Kidney capillary endothelial cell (primary cell): ENCODE measurements around the gene SPNS3.

ENCODE experiments used
- DNase-seq: peaks from one replicate; pipeline ENCODE4 v3.0.0-alpha.2; 2018; ENCODE audit warnings: low spot score

SPNS3 gene

DNA sequence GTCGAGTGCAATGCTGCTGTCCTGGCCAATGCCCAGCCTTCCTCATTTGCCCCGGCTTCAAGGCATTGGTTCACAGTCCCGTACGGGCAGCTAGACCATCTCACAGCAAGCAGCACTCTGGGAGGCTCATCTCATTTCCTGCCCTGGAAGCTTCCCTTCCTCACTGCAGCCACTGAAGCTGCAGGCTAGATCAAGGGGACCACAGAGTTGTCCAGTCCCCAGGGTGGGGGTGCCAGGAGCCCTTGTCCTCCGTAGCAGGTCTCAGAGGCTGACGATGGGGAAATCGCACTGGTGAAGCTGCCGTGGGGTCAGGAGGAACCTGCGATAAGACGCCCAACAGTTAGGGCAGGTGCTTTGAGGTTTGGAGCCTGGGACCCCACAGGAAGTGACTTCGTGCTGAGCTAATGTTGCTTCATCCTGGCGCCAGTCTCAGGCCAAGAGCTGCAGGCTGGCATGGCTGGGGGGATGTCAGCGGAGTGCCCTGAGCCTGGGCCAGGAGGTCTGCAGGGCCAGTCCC is at the start of gene SPNS3:
SPNS3 (plus strand) TSS at position 426 of the 517 bp plus-strand sequence; CDS start at position 454, 28 bp downstream.
- peak; percentile 76 for DNase-seq

DNA sequence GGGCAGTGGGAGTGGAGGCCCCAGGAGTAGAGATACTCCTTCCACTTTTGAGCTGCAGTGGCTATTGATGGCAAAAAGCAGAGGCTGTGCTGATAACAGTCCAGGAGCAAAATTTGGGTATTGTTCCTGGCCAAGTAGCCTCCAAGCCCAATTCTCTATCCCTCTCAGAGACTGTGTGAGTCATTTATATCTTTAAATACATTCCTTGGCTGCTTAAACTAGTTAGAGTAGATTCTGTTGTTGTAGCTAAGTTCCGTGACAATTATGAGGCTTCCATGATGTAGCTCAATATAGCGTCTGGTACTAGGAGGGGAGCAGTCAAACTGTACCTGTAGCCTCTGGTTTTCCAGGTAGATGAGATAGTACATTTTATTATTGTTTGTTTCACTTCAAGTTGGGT is 47.3 kb upstream of the SPNS3 start:
- DNase-seq: no peak

DNA sequence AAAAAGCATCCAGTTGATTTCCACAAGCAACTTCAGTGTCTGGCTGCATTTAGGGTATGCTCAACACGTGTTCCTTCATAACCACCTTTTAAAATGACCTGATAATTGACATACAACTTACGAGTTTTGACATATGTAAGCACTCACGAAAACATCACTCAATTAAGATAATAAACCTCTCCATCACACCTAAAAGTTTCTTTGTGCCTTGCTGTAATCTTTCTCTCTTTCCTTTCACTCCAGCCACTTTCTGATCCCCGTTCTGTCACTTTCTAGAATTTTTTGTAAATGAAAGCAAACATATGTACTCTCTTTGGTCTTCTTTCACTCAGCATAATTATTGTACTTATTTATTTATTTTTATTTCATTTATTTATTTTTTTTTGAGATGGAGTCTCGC is 46.6 kb upstream of the SPNS3 start:
- no peak for DNase-seq

DNA sequence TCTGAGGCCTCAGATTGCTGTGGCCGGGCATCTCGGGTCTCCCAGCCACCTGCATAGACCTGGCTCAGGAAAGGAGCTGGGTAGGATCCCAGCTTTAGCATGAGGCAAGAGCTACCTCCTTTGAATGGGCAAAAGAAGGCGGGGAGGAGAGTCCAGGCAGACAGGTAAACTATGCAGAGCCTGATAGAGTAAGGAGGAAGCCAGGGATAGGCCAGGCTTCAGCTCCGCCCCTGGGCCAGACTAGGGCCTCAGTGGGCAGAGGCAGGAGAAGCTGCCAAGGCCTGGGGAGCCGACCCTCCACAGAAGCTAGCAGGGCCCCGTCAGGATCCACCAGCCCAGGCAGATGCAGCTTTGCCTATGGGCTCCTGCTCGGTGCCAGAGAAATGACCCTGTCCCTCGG is 44.7 kb upstream of the SPNS3 start:
- DNase-seq: no peak

DNA sequence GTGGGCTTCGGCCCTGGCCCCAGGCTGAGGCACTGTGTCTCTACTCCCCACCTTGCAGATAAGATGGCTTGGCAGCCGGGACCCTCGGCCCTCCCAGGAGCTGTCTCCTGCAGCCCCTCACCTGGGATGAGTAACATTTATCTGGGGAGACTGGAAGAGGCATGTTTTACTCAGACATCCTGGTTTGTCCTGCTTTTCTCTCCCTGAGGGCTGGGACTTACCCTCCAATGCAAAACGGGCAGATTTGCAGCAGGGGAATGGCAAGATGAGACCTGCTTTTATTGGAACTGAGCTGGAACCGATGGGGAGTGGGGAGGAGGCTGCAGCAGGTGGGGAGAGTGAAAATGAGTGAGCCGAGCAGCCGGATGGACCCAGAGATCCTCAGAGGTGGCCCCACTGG is 39.9 kb upstream of the SPNS3 start:
- DNase-seq: no peak

DNA sequence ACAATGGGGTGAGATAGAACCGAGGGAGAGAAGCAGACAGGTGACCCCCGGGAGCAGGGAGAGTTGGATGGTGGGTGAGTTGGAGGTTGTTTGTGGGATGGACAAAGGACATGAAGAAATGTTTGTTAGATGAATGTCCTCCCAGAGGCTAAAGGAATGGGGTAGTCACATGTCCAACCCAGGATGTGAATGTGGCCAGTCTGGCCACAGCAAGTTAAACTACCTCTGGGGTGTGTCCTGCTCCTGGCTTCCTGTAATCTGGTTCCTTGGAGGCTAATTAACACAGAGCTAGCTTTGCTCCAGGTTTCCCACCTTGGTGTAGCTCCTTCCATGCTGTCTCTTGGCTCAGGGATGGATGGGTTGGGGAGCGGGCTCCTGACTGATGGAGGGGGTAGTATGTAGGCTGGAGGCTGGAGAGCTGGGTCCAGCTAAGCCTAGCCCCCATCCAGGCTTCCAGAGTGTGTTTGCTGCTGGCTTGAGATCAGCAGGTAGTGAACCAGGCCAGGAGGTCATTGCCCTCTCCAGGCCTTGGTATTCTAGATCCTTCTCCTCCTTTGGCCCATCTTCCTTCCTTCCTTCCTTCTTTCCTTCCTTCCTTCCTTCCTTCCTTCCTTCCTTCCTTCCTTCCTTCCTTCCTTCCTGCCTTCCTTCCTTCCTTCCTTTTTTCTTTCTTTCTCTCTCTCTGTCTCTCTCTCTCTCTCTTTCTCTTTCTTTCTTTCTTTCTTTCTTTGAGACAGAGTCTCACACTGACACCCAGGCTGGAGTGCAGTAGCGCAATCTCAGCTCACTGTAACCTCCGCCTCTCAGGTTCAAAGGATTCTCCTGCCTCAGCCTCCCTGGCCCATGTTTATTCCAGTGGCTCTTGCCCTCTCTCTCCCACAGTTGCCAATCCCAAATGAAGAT is 39.3 kb upstream of the SPNS3 start:
- DNase-seq: no peak

DNA sequence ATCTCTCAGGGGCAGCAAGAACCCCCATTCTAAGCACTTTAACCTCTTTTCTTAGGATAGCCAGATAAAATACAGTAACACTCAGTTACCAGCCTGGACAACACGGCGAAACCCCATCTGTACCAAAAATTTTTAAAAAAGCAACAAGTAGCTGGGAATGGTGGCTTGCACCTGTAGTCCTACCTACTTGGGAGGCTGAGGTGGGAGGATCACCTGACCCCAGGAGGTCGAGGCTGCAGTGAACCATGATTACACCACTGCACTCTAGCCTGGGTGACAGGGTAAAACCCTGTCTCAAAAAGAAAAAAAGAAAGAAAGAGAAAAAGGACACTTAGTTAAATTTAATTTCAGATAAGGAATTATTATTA is 38.6 kb upstream of the SPNS3 start:
- DNase-seq: no peak

DNA sequence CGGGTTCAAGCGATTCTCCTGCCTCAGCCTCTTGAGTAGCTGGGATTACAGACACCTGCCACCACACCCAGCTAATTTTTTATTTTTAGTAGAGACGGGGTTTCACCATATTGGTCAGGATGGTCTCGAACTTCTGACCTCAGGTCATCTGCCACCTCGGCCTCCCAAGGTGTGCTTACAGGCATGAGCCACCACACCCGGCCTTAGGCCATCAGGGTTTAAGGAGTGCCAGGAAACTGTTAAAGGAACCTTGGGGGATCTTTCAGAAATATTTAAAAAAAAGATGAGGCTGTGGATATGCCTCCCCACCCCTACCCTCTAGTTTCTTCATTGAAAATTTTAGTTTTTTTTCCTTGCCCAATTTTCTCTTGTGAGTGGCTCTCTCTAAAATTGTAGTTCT is 35.9 kb upstream of the SPNS3 start:
- DNase-seq: no peak

DNA sequence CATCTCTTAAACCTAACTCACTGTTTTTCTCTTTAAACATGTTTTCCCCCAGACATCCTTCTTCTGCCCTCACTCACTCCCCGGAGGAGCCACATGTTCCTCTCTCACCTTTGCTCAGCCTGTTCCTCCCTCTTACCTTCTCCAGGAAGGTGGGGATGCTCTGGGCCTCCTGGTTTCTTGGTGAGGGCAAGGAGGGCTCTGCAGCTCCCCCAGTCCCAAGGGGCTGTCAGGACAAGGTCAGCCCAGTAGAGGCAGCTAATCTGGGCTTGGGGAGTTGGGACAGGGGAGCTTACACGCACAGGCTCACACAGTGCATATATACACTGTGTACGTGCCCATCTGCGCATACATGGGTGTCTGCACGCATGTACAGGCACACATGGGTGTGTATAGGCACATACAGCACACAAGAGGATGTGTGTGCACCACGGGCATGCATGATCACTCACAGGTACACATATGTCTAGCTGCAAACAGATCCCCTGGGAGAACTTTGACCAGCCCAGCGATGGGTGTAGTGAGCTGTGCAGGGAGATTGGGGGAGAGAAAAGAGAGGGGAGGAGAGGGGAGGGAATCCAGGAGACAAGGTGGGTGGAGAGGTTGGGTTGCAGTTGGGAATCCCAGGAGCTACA is 28.6 kb upstream of the SPNS3 start:
- no peak for DNase-seq

DNA sequence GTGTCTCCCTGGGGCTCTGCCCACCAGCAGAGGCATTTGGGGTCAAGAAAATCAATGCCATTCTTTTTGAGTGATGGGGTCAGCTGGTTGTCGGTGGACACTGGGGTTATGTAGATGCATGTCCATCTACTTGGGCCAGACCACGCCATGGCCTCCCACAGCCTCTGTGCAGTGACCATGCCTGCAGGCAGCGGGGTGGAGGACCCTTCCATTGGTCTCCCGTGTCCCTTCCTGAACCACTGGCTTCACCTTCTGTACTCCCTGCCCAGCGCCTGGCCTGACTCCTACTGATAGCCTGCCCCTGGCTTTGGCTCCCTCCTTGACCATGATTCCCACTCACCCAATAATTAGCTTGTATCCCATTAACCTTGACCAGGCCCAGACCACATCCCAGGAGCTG is 28.0 kb upstream of the SPNS3 start:
- no peak for DNase-seq

- DNase-seq: no peak
Observed at GRCh38 chr17:4406386-4406785, 27.4 kb upstream of the SPNS3 start.

DNA sequence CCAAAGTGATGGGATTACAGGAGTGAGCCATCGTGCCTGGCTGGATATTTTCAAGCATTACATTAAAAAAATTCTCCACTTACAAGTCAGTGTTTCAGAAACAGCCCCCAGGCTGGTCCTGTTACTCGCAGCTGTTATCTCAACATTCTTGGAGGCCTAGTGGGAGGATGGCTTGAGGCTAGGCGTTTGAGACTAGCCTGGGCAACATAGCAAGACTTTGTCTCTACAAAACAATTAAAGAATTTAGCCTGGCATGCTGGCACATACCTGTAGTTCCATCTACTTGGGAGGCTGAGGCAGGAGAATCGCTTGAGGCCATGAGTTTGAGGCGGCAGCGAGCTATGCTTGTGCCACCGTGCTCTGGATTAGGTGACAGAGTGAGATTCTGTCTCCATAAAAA is 26.5 kb upstream of the SPNS3 start:
- DNase-seq: no peak

GRCh38 chr17:4407851-4408250 is 25.9 kb upstream of the SPNS3 start:
- no peak for DNase-seq

- no peak for DNase-seq
Observed at GRCh38 chr17:4409659-4410058, 24.1 kb upstream of the SPNS3 start.

DNA sequence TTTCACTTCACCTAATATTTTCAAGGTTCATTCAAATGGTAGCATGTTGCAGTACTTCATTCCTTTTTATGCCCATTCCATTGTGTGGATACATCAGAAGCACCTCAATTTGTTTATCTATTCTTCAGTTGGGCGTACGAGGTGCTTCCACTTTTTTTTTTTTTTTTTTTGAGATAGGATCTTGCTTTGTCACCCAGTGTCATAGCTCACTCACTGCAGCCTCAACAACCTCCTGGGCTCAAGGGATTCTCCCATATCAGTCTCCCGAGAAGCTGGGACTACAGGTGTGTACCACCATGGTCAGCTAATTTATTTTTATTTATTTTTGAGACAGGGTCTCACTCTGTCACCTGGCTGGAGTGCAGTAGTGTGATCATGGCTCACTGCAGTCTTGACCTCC is 22.5 kb upstream of the SPNS3 start:
- no peak for DNase-seq

DNA sequence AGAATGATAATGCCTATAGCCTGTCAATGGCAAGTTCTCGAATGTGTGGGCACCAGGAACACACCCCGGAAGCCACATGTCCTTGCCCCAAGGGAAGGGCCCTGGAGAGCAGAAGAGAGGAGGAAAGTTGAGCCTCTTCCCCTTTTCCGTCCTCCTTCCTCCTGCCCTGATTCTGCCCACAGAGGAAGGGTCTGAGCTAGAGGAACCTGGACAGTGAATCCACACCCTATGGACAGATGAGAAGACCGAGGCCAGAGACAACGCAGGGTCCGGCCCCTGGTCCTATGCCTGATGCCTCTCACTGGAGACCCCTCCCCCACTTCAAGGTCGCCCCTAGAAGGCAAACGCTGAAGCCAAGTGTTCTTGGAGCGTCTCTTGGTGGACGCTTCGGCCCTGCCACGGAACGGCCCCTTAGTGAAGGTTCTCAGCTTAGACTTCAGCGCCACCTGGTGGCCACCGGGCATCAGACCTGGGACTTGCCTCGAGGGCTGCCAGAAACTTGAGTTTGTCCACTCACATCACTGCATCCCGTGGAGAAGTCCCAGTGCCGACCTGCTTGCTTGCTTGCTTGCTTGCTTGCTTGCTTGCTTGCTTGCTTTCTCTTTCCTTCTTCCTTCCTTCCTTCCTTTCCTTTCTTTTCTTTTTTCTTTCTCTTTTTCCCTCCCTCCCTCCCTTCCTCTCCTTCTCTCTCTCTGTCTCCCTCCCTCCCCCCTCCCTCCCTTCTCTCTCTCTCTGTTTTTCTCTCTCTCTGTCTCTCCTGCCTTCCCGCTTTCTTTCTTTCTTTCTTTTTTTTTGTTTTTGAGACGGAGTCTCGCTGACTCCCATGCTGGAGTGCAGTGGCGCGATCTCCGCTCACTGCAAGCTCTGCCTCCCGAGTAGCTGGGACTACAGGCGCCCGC is 20.6 kb upstream of the SPNS3 start:
- DNase-seq: peak; percentile 78

- DNase-seq: no peak
Observed at GRCh38 chr17:4417129-4417667, 16.5 kb upstream of the SPNS3 start.

DNA sequence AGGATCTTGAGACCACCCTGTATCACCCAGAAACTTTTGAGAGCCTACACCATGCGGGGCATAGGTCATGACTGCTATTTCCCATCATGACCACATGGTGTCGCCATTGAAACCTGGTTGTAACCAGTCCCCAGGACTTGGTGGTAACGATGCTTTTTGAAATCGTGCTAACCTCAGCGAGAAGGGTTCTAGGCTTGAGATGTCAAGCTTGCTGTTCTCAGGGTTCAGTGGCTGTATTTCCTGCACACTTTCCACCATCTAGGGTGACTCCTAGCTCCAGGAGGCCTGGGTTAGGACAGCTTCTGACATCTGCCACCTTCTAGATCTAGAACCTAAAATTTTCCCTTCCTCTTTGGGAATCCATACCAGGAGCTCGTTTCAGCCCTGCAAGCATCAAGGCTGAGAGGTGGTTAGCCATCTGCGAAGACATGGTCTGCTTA is 13.0 kb upstream of the SPNS3 start:
- DNase-seq: peak; percentile 83

DNA sequence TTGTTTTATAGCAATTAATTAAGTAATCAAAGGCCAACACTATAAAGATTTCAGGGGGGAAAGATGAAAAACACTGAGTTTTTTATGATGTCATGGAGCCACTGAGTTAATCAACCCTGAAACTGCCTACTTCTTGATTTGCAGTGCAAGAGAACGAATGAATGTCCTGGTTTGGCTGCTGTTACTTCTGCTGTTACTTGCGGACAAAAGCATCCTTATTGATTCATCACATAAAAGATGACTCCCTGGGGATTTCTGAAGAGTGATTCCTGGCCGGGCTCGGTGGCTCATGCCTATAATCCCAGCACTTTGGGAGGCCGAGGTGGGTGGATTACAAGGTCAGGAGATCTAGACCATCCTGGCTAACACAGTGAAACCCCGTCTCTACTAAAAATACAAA is 10.9 kb upstream of the SPNS3 start:
- DNase-seq: no peak

GRCh38 chr17:4425398-4425797 is 8.3 kb upstream of the SPNS3 start:
- no peak for DNase-seq

DNA sequence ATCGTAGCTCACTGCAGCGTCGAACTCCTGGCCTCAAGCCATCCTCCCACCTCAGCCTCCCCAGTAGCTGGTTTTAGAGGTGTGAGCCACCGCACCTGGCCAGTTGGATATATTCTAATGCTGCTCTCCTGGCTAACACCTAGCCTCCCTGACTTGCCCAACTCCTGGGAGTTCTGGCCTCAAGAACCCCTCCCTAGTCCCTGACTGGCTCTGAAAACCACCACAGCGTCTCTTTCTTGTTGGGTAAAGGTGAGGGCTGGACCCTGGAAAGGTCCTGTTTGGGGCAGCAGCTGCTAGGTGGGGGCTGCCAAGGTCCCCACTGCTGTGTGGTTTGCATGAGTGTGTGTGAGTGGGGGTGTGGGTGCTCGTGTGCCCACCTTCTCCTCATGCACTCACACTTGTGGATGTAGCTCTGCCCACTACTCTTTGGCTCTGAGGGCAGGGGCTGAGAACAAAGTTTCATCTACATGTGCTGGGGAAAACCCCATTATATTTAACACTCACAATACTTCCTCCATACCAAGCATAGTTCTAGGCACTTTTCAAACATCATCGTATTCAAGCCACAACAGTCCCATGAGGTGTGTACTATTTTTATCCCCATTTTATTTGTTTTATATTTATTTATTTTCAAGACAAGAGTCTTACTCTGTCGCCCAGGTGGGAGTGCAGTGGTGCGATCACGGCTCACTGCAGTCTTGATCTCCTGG is 7.1 kb upstream of the SPNS3 start:
- DNase-seq: no peak
